GM23338 (cell line): ENCODE results near the gene ZNF865. TPM values are rescaled to one million over a fixed set of nuclear protein-coding genes. Genes with fewer than 3 reads are reported as not detected.

Experiments
- ATAC-seq: fragments of 200-7000 bp; cut with Tn5 transposase; 3 replicates; pipeline ENCODE4 v1.9.1; 2020
- DNase-seq: peaks from one replicate; pipeline ENCODE4 v3.0.0-alpha.2; 2015; ENCODE audit warnings: low spot score
- H2AFZ ChIP-seq: fragments of 200-600 bp; sonication (generic); 2 replicates; pipeline ENCODE4 v1.8.0; 2016; ENCODE audit warnings: antibody characterized with exemption, mild to moderate bottlenecking, moderate library complexity
- H3F3A ChIP-seq: fragments of 200-600 bp; sonication (generic); replicated peaks from 2 replicates; pipeline ENCODE4 v1.8.0; 2017; ENCODE audit warnings: antibody characterized with exemption, mixed run types, low read depth
- H3K27ac ChIP-seq: fragments of 200-600 bp; sonication (generic); 2 replicates; pipeline ENCODE4 v1.6.1; 2016; ENCODE audit warnings: low read depth
- H3K27me3 ChIP-seq: fragments of 200-600 bp; sonication (generic); 2 replicates; pipeline ENCODE4 v1.8.0; 2016; ENCODE audit warnings: mild to moderate bottlenecking, mixed run types, moderate library complexity; ENCODE audit not compliant: insufficient read depth
- H3K36me3 ChIP-seq: fragments of 200-600 bp; sonication (generic); 2 replicates; pipeline ENCODE4 v1.8.0; 2016; ENCODE audit warnings: mild to moderate bottlenecking; ENCODE audit not compliant: insufficient read depth
- H3K4me1 ChIP-seq: fragments of 200-600 bp; sonication (generic); 2 replicates; pipeline ENCODE4 v1.8.0; 2016; ENCODE audit warnings: mild to moderate bottlenecking, moderate library complexity; ENCODE audit not compliant: insufficient read depth
- H3K4me2 ChIP-seq: fragments of 200-600 bp; sonication (generic); 2 replicates; pipeline ENCODE4 v1.7.1; 2017; ENCODE audit warnings: mixed run types
- H3K4me3 ChIP-seq: fragments of 200-600 bp; sonication (generic); 2 replicates; pipeline ENCODE4 v1.6.1; 2016; ENCODE audit warnings: mixed run types
- H3K79me2 ChIP-seq: fragments of 200-600 bp; sonication (generic); replicated peaks from 2 replicates; pipeline ENCODE4 v1.8.0; 2017; ENCODE audit warnings: mild to moderate bottlenecking; ENCODE audit not compliant: insufficient read depth
- H3K9me2 ChIP-seq: fragments of 200-600 bp; sonication (generic); 2 replicates; pipeline ENCODE4 v1.8.0; 2017; ENCODE audit not compliant: insufficient read depth
- H4K20me1 ChIP-seq: fragments of 200-600 bp; sonication (generic); replicated peaks from 2 replicates; pipeline ENCODE4 v1.8.0; 2017; ENCODE audit warnings: mild to moderate bottlenecking; ENCODE audit not compliant: insufficient read depth
- H3K27ac Mint-ChIP-seq: 2 replicates; pipeline ENCODE4 v1.8.0; 2020; ENCODE audit warnings: inconsistent platforms, mild to moderate bottlenecking, moderate library complexity, mixed read lengths
- H3K27me3 Mint-ChIP-seq: 3 replicates; pipeline ENCODE4 v1.8.0; 2022; ENCODE audit warnings: low read depth, mild to moderate bottlenecking, moderate library complexity, mixed read lengths, inconsistent platforms; ENCODE audit not compliant: insufficient read depth, poor library complexity
- H3K36me3 Mint-ChIP-seq: 3 replicates; pipeline ENCODE4 v1.8.0; 2021; ENCODE audit warnings: low read depth, mild to moderate bottlenecking, inconsistent platforms, moderate library complexity, mixed read lengths
- H3K4me1 Mint-ChIP-seq: 3 replicates; pipeline ENCODE4 v1.8.0; 2020; ENCODE audit warnings: mild to moderate bottlenecking, inconsistent platforms, mixed read lengths
- H3K4me3 Mint-ChIP-seq: 3 replicates; pipeline ENCODE4 v1.8.0; 2021; ENCODE audit warnings: moderate library complexity, mild to moderate bottlenecking, inconsistent platforms, mixed read lengths
- H3K9me3 Mint-ChIP-seq: 3 replicates; pipeline ENCODE4 v1.8.0; 2020; ENCODE audit warnings: moderate library complexity, mild to moderate bottlenecking, inconsistent platforms, mixed read lengths
- CREB1 ChIP-seq: fragments of 250-450 bp; sonication (Bioruptor Pico); IDR thresholded peaks from 2 replicates; pipeline ENCODE4 v1.5.0; 2020; ENCODE audit warnings: low read depth, mild to moderate bottlenecking, moderate library complexity
- CTCF ChIP-seq, 2 experiments: fragments of 200-600 bp in 1 of 2; sonication (generic) in 1 of 2; conservative IDR thresholded peaks; 2 replicates each; pipeline versions ENCODE4 v1.5.1 to v1.6.1; 2016 to 2017; ENCODE audit warnings: antibody characterized with exemption in 2 of 2, low read depth in 2 of 2, mild to moderate bottlenecking in 2 of 2, moderate library complexity in 1 of 2
- ETS1 ChIP-seq: IDR thresholded peaks from 2 replicates; pipeline ENCODE4 v1.6.1; 2016; ENCODE audit warnings: antibody characterized with exemption
- EZH2 ChIP-seq: fragments of 200-600 bp; sonication (generic); IDR thresholded peaks from one replicate; pipeline ENCODE4 v1.8.0; 2017; ENCODE audit warnings: antibody characterized with exemption, mild to moderate bottlenecking, low read depth; ENCODE audit not compliant: unreplicated experiment
- EZH2phosphoT487 ChIP-seq: fragments of 200-600 bp; sonication (generic); IDR thresholded peaks from one replicate; pipeline ENCODE4 v1.8.1; 2018; ENCODE audit warnings: antibody characterized with exemption; ENCODE audit not compliant: unreplicated experiment
- JUNB ChIP-seq: IDR thresholded peaks from one replicate; pipeline ENCODE4 v1.6.1; 2016; ENCODE audit warnings: antibody characterized with exemption; ENCODE audit not compliant: unreplicated experiment
- NANOG ChIP-seq: IDR thresholded peaks from 2 replicates; pipeline ENCODE4 v1.6.1; 2016; ENCODE audit warnings: antibody characterized with exemption, borderline replicate concordance
- POLR2AphosphoS5 ChIP-seq: IDR thresholded peaks from 2 replicates; pipeline ENCODE4 v1.6.1; 2016; ENCODE audit warnings: antibody characterized with exemption, low read depth
- REST ChIP-seq: IDR thresholded peaks from one replicate; pipeline ENCODE4 v1.6.1; 2018; ENCODE audit warnings: antibody characterized with exemption; ENCODE audit not compliant: unreplicated experiment
- STAT1 ChIP-seq: IDR thresholded peaks from one replicate; pipeline ENCODE4 v1.6.1; 2016; ENCODE audit warnings: antibody characterized with exemption; ENCODE audit not compliant: unreplicated experiment
- ZNF114 ChIP-seq: fragments of 250-450 bp; sonication (Bioruptor Pico); IDR thresholded peaks from 2 replicates; pipeline ENCODE4 v1.5.0; 2020; ENCODE audit warnings: mild to moderate bottlenecking, moderate library complexity
- ZNF331 ChIP-seq: fragments of 250-450 bp; sonication (Bioruptor Pico); IDR thresholded peaks from 2 replicates; pipeline ENCODE4 v1.5.0; 2020; ENCODE audit warnings: low read depth, mild to moderate bottlenecking, moderate library complexity
- ZNF462 ChIP-seq: fragments of 250-450 bp; sonication (Bioruptor Pico); IDR thresholded peaks from 2 replicates; pipeline ENCODE4 v1.5.0; 2020; ENCODE audit warnings: mild to moderate bottlenecking, moderate library complexity
- polyA plus RNA-seq: library from polyadenylated mRNA; unstranded; fragments of >200 nt; fragmentation: Nextera tagmentation; extraction: Ambion mirVana; gene quantifications from 2 replicates; pipeline ENCODE4 v1.2.1, GENCODE V29; 2016
- total RNA-seq: library from RNA; depleted of rRNA; stranded (reverse); fragments of >200 nt; shearing (Covaris generic); gene quantifications from 2 replicates; pipeline ENCODE4 v1.2.3, GENCODE V29; 2014

The ZNF865 gene
- total and polyA plus RNA-seq, 2 experiments from 2014 or later, result 2.2 to 12.1 TPM

GRCh38 chr19:55559684-55560083 is 45.8 kb upstream of the ZNF865 start:
- TF ChIP-seq CREB1 (CRISPR knock-in tag) (no peak), POLR2AphosphoS5 (no peak), JUNB (no peak), ZNF331 (CRISPR knock-in tag) (no peak), STAT1 (no peak), ETS1 (no peak), ZNF462 (CRISPR knock-in tag) (no peak), CTCF (conservative IDR thresholded peaks at IDR 0.05; ENCODE audit: low read depth in 2 of 2) (no peak), NANOG (no peak), EZH2 (no peak), ZNF114 (CRISPR knock-in tag) (no peak), EZH2phosphoT487 (no peak), REST (no peak)
- no peaks in the 10 kb centered on the region for H3K4me1 ChIP-seq

More at GRCh38 chr19:55559684-55560083, 45.8 kb upstream of the ZNF865 start:
- Mint-ChIP-seq H3K9me3 (no peaks in the 10 kb centered on the region), H3K36me3 (no peaks in the 10 kb centered on the region), H3K27me3 (peaks cover 3% of the 10 kb centered on the region), H3K4me1 (peaks cover 4% of the 10 kb centered on the region; the same call in 2 of the 3 replicates), H3K27ac (no peak overlapping the region), H3K4me3 (no peak overlapping the region)
- Histone ChIP-seq H3K36me3 (no peaks in the 10 kb centered on the region), H3K79me2 (no peaks in the 10 kb centered on the region), H3K9me2 (no peaks in the 10 kb centered on the region), H3K4me2 (no peak overlapping the region), H3F3A (no peaks in the 10 kb centered on the region), H3K27ac (no peak overlapping the region), H3K27me3 (no peaks in the 10 kb centered on the region), H4K20me1 (no peaks in the 10 kb centered on the region), H3K4me3 (no peak overlapping the region), H2AFZ (no peak overlapping the region)
- no peak for ATAC-seq
- DNase-seq, result no peak
